Activated T-cell treated with anti-CD3 and anti-CD28 coated beads, Interleukin-2, amount 50 U/mL, for 4 hours (primary cell): Measurements from ENCODE around the gene NQO2. TPM values are rescaled to one million over a fixed set of nuclear protein-coding genes. Genes with fewer than 3 reads are reported as not detected.
"Not testable (repeated sequence)": the region's sequence is repeated elsewhere in the genome, so short reads cannot be mapped to it uniquely, and the experiment has no call there.

Source experiments
- ATAC-seq, 2 donors: fragments of 200-7000 bp; cut with Tn5 transposase; one replicate each; pipeline ENCODE4 v1.10.0; 2021
- DNase-seq: peaks from one replicate; pipeline ENCODE4 v3.0.0-alpha.2; 2020
- H3K27me3 Mint-ChIP-seq: one replicate; pipeline ENCODE4 v1.8.0; 2021; ENCODE audit warnings: low read depth, mixed read lengths
- H3K36me3 Mint-ChIP-seq: one replicate; pipeline ENCODE4 v1.8.0; 2022; ENCODE audit warnings: mixed read lengths; ENCODE audit not compliant: insufficient read depth
- H3K4me1 Mint-ChIP-seq: one replicate; pipeline ENCODE4 v1.8.0; 2021; ENCODE audit warnings: low read depth, mixed read lengths
- H3K4me3 Mint-ChIP-seq: one replicate; pipeline ENCODE4 v1.8.0; 2021; ENCODE audit warnings: mild to moderate bottlenecking, moderate library complexity, mixed read lengths
- H3K9me3 Mint-ChIP-seq: one replicate; pipeline ENCODE4 v1.8.0; 2021; ENCODE audit warnings: mixed read lengths
- total RNA-seq, 3 donors: library from RNA; stranded (reverse); gene quantifications; one replicate each; pipeline ENCODE4 v1.2.1, GENCODE V29; 2021

The NQO2 gene
- total RNA-seq, 3 donors from 2014 or later, result 35.5 to 41.8 (median 38.4) TPM

- H3K36me3 Mint-ChIP-seq, result peaks cover 61% of the 10 kb centered on the region
- no peaks in the 10 kb centered on the region for H3K27me3 Mint-ChIP-seq
- no peak overlapping the region for H3K4me3 Mint-ChIP-seq
- no peak for ATAC-seq
- H3K4me1 Mint-ChIP-seq, result peaks cover 7% of the 10 kb centered on the region
- H3K9me3 Mint-ChIP-seq, result peaks cover 26% of the 10 kb centered on the region
- DNase-seq, result no peak
Measured at GRCh38 chr6:3007571-3007970, 7.9 kb downstream of the NQO2 start.

GRCh38 chr6:3008712-3009265 lies 9.1 kb downstream of the NQO2 start:
- DNase-seq, ATAC-seq, H3K4me1 Mint-ChIP-seq, H3K27me3 Mint-ChIP-seq, H3K4me3 Mint-ChIP-seq: not testable (repeated sequence)
- peaks cover 26% of the 10 kb centered on the region for H3K9me3 Mint-ChIP-seq
- H3K36me3 Mint-ChIP-seq, result peaks cover 68% of the 10 kb centered on the region

DNA sequence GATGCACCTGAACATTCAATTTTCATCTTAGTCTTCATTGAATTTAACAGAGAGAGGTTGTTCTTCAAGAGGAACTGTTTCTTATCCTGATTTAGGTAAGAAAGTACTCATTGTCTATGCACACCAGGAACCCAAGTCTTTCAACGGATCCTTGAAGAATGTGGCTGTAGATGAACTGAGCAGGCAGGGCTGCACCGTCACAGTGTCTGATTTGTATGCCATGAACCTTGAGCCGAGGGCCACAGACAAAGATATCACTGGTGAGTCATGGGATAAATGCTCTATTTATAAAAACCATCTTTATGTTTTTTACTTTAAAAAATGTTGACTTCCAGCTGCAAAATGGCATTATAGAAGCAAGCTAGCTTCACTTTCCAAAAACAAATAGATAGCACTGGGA lies 10.2 kb downstream of the NQO2 start:
- peaks cover 26% of the 10 kb centered on the region for H3K9me3 Mint-ChIP-seq

GRCh38 chr6:3011158-3011557 lies 11.5 kb downstream of the NQO2 start:
- peaks cover 5% of the 10 kb centered on the region for H3K4me1 Mint-ChIP-seq
- H3K27me3 Mint-ChIP-seq, result no peaks in the 10 kb centered on the region
- H3K36me3 Mint-ChIP-seq, result peaks cover 76% of the 10 kb centered on the region
- H3K9me3 Mint-ChIP-seq, result peaks cover 26% of the 10 kb centered on the region
- ATAC-seq (no peak), DNase-seq (no peak)
- H3K4me3 Mint-ChIP-seq, result no peak overlapping the region

More for the DNA sequence above, 10.2 kb downstream of the NQO2 start:
- Mint-ChIP-seq H3K4me1 (peaks cover 5% of the 10 kb centered on the region), H3K27me3 (no peaks in the 10 kb centered on the region), H3K36me3 (peaks cover 70% of the 10 kb centered on the region), H3K4me3 (no peak overlapping the region)
- DNase-seq (no peak), ATAC-seq (no peak)

GRCh38 chr6:3011592-3011991 lies 11.9 kb downstream of the NQO2 start:
- peaks cover 72% of the 10 kb centered on the region for H3K36me3 Mint-ChIP-seq
- peaks cover 26% of the 10 kb centered on the region for H3K9me3 Mint-ChIP-seq
- no peak overlapping the region for H3K4me3 Mint-ChIP-seq
- H3K4me1 Mint-ChIP-seq, result peaks cover 5% of the 10 kb centered on the region
- ATAC-seq (no peak), DNase-seq (no peak)
- H3K27me3 Mint-ChIP-seq, result no peaks in the 10 kb centered on the region

DNA sequence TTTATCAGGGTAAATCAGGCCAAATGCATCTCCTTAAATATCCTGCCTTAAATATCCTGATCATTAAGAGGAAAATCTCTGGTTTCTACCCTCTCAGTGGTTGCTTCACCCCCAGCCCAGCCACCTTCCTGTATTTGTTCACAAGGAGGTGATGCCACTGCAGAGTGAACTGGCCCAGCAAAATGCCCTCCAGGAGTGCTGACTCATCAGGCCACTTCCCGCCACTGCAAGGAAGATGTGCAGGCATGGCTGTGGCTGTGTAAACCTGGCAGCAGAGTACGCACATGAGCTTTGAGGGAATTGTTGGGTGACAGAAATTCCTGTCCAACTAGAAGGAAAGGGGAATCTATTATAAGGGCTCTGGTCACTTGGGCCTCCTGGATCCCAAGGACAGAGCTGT lies 13.8 kb downstream of the NQO2 start:
- Mint-ChIP-seq H3K36me3 (peaks cover 60% of the 10 kb centered on the region), H3K4me3 (no peak overlapping the region), H3K9me3 (peaks cover 26% of the 10 kb centered on the region), H3K27me3 (no peaks in the 10 kb centered on the region), H3K4me1 (peaks cover 3% of the 10 kb centered on the region)
- ATAC-seq (no peak), DNase-seq (no peak)

DNA sequence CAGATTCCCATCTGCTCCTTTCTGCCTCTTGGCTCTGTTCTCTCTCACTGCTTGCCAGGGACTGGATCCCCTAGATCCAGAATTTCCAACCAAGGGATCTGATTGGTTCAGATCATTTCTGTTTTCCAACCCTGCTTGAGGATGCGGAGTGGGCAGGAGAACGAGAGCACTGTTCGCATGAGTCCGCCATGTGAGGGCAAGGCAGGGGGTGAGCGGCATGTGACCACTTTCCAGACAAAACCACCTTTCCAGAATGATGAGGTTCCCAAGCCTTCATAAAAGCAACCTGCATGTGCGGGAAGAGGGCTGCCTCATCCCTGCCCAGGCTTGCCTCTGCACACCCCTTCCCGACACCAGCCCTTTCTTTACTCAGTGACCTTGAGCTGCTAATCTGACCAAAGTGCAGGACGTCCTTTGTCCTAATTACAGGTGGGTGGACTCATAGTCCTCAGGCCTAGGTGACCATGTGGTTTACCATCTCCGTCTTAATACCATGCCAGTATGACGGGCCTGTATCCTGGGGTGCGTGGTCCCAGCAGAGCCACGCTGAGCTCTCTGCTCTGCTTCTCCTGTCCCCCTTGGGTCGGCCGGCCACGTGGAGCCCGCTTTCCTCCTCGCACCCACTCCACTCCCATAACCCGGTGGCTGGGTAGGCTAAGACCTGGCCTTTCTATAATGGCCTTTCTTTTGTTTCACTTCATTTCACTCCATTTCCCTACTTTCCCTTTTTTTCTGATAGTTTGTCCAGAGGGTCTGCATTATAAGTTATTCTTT lies 14.4 kb downstream of the NQO2 start:
- Mint-ChIP-seq H3K4me3 (no peak overlapping the region), H3K4me1 (peaks cover 3% of the 10 kb centered on the region), H3K36me3 (peaks cover 55% of the 10 kb centered on the region), H3K27me3 (no peaks in the 10 kb centered on the region), H3K9me3 (peaks cover 26% of the 10 kb centered on the region)
- DNase-seq, result no peak
- ATAC-seq, result no peak

- no peaks in the 10 kb centered on the region for H3K27me3 Mint-ChIP-seq
- peaks cover 49% of the 10 kb centered on the region for H3K36me3 Mint-ChIP-seq
- DNase-seq, result no peak
- H3K9me3 Mint-ChIP-seq, result peaks cover 26% of the 10 kb centered on the region
- no peak overlapping the region for H3K4me3 Mint-ChIP-seq
- no peak for ATAC-seq
- peaks cover 3% of the 10 kb centered on the region for H3K4me1 Mint-ChIP-seq
Measured at GRCh38 chr6:3014675-3015066, 15.0 kb downstream of the NQO2 start.

DNA sequence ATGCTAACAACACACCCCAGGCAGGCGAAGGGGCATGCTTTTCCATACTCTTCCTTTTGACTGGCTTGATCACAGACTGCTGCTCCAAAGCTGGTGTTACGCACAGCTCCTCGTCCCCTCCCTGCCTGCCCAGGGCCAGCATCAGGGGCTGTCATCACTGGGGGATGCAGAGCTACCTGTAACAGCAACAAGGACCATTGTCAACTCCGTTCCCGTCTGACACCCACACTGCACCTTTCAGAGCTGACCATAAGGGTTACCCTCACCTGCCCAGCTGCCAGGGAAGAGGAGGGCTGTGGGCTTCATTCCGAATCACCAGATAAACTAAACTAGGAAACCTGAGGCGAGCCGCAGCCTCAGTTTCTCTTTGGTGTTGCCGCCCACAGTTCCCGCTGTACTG lies 15.4 kb downstream of the NQO2 start:
- H3K4me3 Mint-ChIP-seq, result no peak overlapping the region
- H3K36me3 Mint-ChIP-seq, result peaks cover 49% of the 10 kb centered on the region
- DNase-seq (no peak), ATAC-seq (no peak)
- peaks cover 23% of the 10 kb centered on the region for H3K9me3 Mint-ChIP-seq
- H3K4me1 Mint-ChIP-seq, result peaks cover 3% of the 10 kb centered on the region
- H3K27me3 Mint-ChIP-seq, result no peaks in the 10 kb centered on the region

DNA sequence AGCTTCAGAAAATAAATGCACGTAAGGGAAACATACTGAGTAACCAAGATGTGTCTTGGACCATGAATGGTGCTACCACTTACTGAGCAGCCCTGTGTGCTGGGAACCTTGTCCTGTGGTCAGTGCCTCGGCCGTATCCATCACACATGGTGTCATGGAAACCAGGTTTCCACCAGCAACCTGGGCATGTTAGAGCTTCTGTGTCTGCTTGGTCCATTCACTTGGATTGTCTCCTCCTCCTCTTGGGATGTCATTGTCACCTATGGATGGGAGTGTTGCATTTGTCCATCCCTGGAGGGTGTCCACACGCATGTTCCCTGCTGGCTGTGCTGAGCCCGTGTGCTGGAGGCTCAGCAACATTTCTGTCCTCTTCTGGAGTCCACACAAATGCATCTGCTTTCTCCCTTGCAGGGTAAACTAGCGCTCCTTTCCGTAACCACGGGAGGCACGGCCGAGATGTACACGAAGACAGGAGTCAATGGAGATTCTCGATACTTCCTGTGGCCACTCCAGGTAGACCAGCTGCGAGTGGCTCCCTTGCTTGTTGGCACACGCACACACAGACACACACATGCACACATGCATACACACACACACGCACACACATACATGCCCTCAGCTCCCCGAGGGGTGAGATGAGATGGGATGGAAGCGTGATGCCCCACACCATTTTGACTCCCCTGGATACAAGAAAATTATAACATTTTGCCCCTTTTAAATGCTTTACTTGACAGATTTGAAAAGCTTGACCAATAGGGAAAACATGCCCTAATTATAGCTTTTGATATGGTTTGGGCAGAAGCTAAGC lies 17.0 kb downstream of the NQO2 start:
- Mint-ChIP-seq H3K27me3 (no peaks in the 10 kb centered on the region), H3K9me3 (peaks cover 8% of the 10 kb centered on the region), H3K4me3 (no peak overlapping the region), H3K4me1 (peaks cover 6% of the 10 kb centered on the region), H3K36me3 (peaks cover 38% of the 10 kb centered on the region)
- ATAC-seq, result no peak
- no peak for DNase-seq

DNA sequence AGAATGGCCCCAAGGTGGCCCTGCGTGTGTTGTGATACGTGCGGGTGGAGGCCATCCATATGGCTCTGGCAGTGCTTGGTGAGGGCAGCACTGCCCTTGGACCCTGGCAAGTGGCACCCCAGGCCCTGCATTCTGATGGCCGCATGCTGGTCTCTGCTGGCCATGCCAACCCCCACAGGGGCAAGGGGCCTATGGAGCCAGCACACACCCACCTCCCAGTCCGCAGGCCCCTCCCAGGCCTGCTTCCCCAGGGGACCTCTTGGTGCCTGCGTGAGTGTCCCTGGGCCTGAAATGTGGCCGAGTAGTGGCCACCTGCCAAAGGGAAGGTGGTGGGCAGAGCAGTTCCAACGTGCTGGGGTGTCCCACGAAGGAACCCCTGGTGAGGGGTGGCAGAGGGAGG lies 17.6 kb downstream of the NQO2 start:
- H3K9me3 Mint-ChIP-seq, result peaks cover 2% of the 10 kb centered on the region
- peaks cover 6% of the 10 kb centered on the region for H3K4me1 Mint-ChIP-seq
- ATAC-seq, result no peak
- peaks cover 31% of the 10 kb centered on the region for H3K36me3 Mint-ChIP-seq
- H3K27me3 Mint-ChIP-seq, result no peaks in the 10 kb centered on the region
- DNase-seq, result no peak
- no peak overlapping the region for H3K4me3 Mint-ChIP-seq

DNA sequence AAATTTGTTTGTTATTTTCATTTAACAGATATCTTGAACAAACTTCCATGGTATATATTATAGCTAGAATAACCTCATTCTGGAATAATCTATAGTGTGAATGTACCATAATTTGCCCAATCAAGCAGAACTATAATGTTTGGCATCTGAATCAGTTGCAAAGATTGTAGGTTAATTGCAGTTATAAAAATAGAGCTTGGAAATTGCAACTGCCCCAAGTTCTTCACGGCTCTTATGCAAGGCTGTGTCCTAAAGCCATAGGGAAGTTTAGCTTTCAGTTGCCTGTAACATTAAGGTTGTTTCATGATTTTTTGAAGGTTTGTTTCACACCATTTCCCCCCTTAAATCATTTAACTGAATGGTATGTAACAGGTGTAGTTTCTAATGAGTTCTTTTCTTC lies 19.4 kb downstream of the NQO2 start:
- Mint-ChIP-seq H3K4me3 (no peak overlapping the region), H3K9me3 (no peaks in the 10 kb centered on the region), H3K27me3 (no peaks in the 10 kb centered on the region), H3K4me1 (peaks cover 18% of the 10 kb centered on the region), H3K36me3 (peaks cover 24% of the 10 kb centered on the region)
- no peak for ATAC-seq
- DNase-seq, result no peak

- H3K4me1 Mint-ChIP-seq, result peaks cover 25% of the 10 kb centered on the region
- H3K27me3 Mint-ChIP-seq, result no peaks in the 10 kb centered on the region
- no peaks in the 10 kb centered on the region for H3K9me3 Mint-ChIP-seq
- H3K36me3 Mint-ChIP-seq, result peaks cover 20% of the 10 kb centered on the region
- DNase-seq (no peak), ATAC-seq (no peak)
- H3K4me3 Mint-ChIP-seq, result no peak overlapping the region
Measured at GRCh38 chr6:3019749-3020320, 20.1 kb downstream of the NQO2 start.

DNA sequence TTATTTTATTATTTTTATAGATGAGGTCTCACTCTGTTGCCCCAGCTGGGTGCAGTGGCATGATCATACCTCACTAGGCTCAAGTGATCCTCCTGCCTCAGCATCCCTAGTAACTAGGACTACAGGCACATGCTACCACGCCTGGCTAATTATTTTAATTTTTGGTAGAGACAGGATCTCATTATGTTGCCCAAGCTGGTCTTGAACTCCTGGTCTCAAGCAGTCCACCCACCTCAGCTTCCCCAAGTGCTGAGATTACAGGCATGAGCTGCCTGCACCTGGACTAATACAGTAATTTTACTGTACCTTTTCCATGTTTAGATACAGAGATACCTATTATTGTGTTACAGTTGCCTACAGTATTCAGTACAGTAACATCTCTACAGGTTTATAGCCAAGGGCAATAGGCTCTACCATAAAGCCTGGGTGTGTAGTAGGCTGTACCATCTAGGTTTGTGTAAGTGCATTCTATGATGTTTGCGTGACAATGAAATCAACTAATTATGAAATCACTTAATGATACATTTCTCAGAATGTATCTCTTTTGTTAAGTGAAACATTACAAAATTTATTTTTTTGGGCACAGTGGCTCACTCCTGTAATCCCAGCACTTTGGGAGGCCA lies 21.4 kb downstream of the NQO2 start:
- H3K9me3 Mint-ChIP-seq, ATAC-seq, H3K27me3 Mint-ChIP-seq, H3K4me3 Mint-ChIP-seq, DNase-seq: not testable (repeated sequence)
- Mint-ChIP-seq H3K4me1 (peaks cover 38% of the 10 kb centered on the region), H3K36me3 (peaks cover 13% of the 10 kb centered on the region)
